Gastroesophageal sphincter (tissue), 3 donors: ENCODE results near the gene CPA4.

ENCODE experiments used
- CTCF ChIP-seq, 4 experiments: fragments of 200-600 bp in 2 of 4; fragments of 450-650 bp in 2 of 4; sonication (generic) in 1 of 4; IDR thresholded peaks; one replicate each; pipeline ENCODE4 v1.5.1; 2017 to 2019; ENCODE audit warnings: antibody characterized with exemption in 4 of 4, mild to moderate bottlenecking in 2 of 4, moderate library complexity in 2 of 4
- POLR2A ChIP-seq, 2 donors: fragments of 450-650 bp; IDR thresholded peaks; one replicate each; pipeline ENCODE4 v1.6.1; 2017; ENCODE audit warnings: antibody characterized with exemption in 2 of 2, mild to moderate bottlenecking in 2 of 2, moderate library complexity in 1 of 2
- POLR2AphosphoS5 ChIP-seq: sonication (generic); formaldehyde crosslinking; IDR thresholded peaks from one replicate; pipeline ENCODE4 v1.6.1; 2017; ENCODE audit warnings: antibody characterized with exemption

DNA sequence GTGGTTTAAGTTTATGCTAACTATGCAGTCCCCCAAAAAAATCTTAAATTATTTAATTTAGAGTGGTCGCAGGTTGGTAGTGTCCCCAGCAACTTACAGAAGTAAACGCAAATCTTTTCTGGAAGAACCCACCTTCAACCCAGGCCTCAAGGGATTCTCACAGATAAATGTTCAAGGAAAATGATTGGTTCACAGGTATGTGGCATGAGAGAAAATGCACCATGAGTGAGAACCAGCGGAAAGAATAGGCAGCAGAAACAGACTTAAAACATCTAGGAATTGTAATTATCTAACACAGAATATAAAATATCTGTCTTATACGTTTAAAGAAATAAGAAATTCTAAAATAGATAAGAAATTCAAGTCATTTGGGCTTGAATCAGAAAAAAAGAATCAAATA lies 48.9 kb downstream of the CPA4 start:
- TF ChIP-seq CTCF (IDR thresholded peaks at IDR 0.05): no peak
- no peak for TF ChIP-seq POLR2AphosphoS5
- no peak for TF ChIP-seq POLR2A (IDR thresholded peaks at IDR 0.05)
